ENCODE measurements around the gene DEPDC5.
"Not testable (repeated sequence)": the region's sequence is repeated elsewhere in the genome, so short reads cannot be mapped to it uniquely, and the experiment has no call there.

Gene DEPDC5

DNA sequence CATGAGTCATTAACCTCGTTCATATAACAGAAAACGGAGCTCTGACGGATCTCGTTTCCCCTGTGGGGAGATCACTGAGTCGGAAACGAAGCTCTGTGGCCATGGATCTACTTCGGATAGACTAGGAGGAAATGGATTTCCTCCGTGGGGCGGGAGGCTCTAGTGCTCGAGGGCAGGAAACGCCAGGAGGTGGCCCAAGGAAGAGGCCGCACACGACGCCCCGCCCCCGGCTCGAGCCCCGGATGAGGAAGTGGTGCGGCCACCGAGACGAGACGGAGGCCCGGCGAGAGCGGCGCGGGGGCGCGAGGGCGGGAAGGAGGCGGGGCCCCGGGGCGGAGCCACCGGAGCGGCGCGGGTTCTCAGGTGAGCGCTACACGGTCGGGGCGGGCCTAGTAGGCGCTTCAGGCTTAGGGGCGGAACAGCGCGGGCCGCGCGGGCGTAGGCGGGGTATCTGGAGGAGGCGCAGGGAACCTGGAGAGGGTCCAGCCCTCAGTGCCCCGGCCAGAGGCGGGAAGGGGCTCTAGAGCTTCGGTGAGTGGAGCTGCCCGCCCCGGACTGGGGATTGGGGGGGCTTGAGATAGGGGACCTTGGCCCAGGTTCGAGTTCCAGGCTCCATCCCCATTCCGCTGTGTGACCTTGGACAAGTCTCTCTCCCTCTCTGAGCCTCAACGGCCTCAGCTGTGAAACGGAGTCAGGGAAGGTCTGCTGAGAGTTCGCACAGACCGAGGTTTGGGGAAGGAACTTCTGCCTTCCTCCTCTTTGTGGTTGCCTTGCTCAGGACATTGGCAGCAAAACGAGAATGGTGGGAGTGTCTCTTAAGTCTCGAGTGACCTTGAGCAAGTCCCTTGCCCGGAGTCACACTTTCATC is at the start of gene DEPDC5:
DEPDC5 (plus strand) TSS at position 386 of the 868 bp plus-strand sequence. CDS start 903 bp downstream, outside the sequence.
- DNase-seq (peak; percentile 98), ATAC-seq (peak; percentile 85)
- H3K4me1 Mint-ChIP-seq, result peaks cover 36% of the 10 kb centered on the region
- peak within 1 kb of the TSS; percentile 97 for H3K4me3 Mint-ChIP-seq
- H3K27me3 Mint-ChIP-seq, result peaks cover 1% of the 10 kb centered on the region
- peaks cover 1% of the 10 kb centered on the region for H3K36me3 Mint-ChIP-seq (ENCODE audit: low read depth)
- H3K9me3 Mint-ChIP-seq, result no peaks in the 10 kb centered on the region
- peak within 1 kb of the TSS; percentile 97 for H3K27ac Mint-ChIP-seq

DNA sequence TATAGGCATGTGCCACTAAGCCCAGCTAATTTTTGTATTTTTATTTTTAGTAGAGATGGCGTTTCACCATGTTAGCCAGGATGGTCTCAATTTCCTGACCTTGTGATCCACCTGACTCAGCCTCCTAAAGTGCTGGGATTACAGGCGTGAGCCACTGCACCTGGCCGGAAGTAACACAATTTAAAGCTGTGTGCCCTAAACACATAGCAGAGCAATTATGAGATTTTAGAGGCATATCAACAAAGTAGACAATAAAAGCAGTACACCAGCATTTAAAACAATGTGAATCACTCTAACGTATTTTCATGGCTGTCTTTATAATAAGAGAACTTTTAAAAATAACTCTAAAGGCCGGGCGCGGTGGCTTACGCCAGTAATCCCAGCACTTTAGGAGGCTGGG is 46.3 kb upstream of the DEPDC5 start:
- Mint-ChIP-seq H3K27ac (no peak overlapping the region), H3K4me1 (no peaks in the 10 kb centered on the region), H3K9me3 (no peaks in the 10 kb centered on the region), H3K36me3 (ENCODE audit: low read depth) (peaks cover 35% of the 10 kb centered on the region), H3K4me3 (no peak overlapping the region), H3K27me3 (no peaks in the 10 kb centered on the region)
- DNase-seq (no peak), ATAC-seq (no peak)

DNA sequence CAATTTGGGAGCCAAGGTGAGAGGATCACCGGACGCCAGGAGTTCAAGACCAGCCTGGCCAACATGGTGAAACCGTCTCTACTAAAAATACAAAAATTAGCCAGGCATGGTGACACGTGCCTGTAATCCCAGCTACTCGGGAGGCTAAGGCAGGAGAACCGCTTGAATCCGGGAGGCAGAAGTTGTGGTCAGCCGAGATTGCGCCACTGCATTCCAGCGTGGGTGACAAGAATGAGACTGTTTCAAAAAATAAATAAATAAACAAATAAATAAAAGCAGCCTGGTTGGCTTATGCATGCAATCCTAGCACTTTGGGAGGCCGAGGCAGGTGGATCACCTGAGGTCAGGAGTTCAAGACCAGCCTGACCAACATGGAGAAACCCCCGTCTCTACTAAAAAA is 42.6 kb upstream of the DEPDC5 start:
- not testable (repeated sequence) for H3K27me3 Mint-ChIP-seq, H3K4me3 Mint-ChIP-seq, H3K4me1 Mint-ChIP-seq, H3K27ac Mint-ChIP-seq, ATAC-seq, H3K9me3 Mint-ChIP-seq, DNase-seq
- peaks cover 51% of the 10 kb centered on the region for H3K36me3 Mint-ChIP-seq (ENCODE audit: low read depth)

DNA sequence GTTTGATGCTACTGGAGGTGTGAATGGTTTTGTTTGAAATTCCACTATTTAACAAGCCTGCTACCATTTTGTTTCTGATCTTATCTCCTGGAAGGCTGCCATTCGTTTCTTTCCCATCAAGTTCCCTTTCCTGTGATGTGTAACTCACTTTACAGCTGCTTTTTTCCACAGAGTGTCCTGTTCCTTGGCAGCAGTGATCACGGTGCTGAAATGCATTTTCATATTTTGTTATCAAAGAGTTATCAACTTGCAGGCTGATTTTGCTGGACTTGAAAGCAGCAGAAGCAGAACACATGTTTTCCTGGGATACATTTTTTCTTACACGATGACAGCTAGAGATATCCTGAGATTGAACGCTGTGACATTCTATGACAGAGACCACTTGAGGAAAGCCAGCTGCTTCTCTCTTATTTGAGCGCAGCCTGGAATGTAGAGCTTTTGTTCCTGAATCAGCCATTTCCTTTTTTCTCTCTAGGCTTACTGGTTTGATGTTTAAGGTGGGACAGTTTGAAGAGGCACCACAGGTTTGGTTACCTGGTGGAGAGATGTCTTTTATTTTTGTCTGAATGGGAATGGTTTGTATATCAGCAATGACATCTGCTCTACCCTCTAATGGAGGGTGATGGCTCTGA is 38.6 kb upstream of the DEPDC5 start:
- no peak overlapping the region for H3K4me3 Mint-ChIP-seq
- no peaks in the 10 kb centered on the region for H3K27me3 Mint-ChIP-seq
- no peak for DNase-seq
- H3K4me1 Mint-ChIP-seq, result no peaks in the 10 kb centered on the region
- H3K27ac Mint-ChIP-seq, result no peak overlapping the region
- peaks cover 64% of the 10 kb centered on the region for H3K36me3 Mint-ChIP-seq (ENCODE audit: low read depth)
- no peak for ATAC-seq
- H3K9me3 Mint-ChIP-seq, result no peaks in the 10 kb centered on the region

DNA sequence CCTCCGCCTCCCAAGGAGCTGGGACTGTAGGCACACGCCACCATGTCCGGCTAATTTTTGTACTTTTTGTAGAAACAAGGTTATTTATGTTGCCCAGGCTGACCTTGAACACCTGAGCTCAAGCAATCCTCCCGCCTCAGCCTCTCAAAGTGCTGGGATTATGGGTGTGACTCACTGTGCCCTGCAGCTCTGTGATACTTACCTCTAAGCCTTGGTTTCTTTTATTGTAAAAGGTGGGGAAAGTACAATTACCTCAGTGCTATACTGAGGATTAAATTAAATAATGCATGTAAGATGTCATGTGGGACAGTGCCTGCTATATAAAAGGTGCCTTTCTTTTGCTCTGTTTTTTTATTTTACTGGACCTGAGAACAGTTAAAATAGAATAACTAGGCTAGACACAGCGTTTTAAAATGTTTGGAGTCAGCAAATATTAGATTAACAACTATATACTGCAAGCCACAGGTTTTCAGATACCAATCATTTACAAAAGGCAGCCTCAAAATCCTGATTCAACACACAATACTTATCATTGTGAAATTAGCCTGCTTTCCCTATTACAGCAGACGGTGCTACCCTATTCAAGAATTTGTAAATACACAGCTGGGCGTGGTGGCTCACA is 33.9 kb upstream of the DEPDC5 start:
- ATAC-seq, result no peak
- H3K4me1 Mint-ChIP-seq, result peaks cover 2% of the 10 kb centered on the region
- H3K9me3 Mint-ChIP-seq, result no peaks in the 10 kb centered on the region
- H3K4me3 Mint-ChIP-seq, result no peak overlapping the region
- no peaks in the 10 kb centered on the region for H3K27me3 Mint-ChIP-seq
- H3K36me3 Mint-ChIP-seq (ENCODE audit: low read depth), result peaks cover 37% of the 10 kb centered on the region
- H3K27ac Mint-ChIP-seq, result no peak overlapping the region
- no peak for DNase-seq

DNA sequence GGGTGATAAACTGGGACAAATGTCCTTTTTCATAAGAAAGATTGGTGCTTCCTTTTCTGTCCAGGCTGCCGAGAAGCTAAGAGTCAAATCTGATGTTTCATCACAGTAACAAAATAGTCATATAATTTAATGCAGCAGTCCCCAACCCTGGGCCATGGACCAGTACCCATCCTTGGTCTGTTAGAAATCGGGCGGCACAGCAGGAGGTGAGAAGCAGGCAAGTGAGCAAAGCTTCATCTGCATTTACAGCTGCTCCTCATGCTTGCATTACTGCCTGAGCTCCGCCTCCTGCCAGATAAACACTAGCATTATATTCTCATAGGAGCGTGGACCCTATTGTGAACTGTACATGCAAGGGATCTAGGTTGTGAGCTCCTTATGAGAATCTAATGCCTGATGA is 30.1 kb upstream of the DEPDC5 start:
- no peaks in the 10 kb centered on the region for H3K27me3 Mint-ChIP-seq
- no peak overlapping the region for H3K4me3 Mint-ChIP-seq
- ATAC-seq (no peak), DNase-seq (no peak)
- peaks cover 18% of the 10 kb centered on the region for H3K36me3 Mint-ChIP-seq (ENCODE audit: low read depth)
- H3K27ac Mint-ChIP-seq, result no peak overlapping the region
- no peaks in the 10 kb centered on the region for H3K9me3 Mint-ChIP-seq
- H3K4me1 Mint-ChIP-seq, result peaks cover 2% of the 10 kb centered on the region

DNA sequence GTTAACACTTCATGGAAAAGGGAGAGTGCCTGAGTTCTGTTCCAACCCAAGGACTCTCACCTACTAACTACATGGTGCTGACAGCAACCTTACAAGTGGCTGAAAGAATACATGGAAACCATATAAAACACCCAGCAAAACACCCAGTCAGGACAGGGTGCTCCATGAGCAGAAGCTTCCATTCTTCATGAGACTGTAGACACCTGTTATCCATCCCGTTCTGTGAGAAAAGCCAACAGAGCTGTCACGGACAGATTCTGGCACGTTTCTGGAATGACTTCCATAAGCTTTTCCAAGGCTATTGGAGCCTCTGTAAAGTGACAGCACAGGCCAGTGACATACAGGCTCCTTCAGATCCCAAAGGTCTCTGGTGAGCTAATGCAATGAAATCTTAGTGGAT is 27.1 kb upstream of the DEPDC5 start:
- H3K4me1 Mint-ChIP-seq, result no peaks in the 10 kb centered on the region
- no peak overlapping the region for H3K27ac Mint-ChIP-seq
- no peak for DNase-seq
- H3K36me3 Mint-ChIP-seq (ENCODE audit: low read depth), result peaks cover 12% of the 10 kb centered on the region
- no peaks in the 10 kb centered on the region for H3K9me3 Mint-ChIP-seq
- no peak for ATAC-seq
- no peak overlapping the region for H3K4me3 Mint-ChIP-seq
- no peaks in the 10 kb centered on the region for H3K27me3 Mint-ChIP-seq

DNA sequence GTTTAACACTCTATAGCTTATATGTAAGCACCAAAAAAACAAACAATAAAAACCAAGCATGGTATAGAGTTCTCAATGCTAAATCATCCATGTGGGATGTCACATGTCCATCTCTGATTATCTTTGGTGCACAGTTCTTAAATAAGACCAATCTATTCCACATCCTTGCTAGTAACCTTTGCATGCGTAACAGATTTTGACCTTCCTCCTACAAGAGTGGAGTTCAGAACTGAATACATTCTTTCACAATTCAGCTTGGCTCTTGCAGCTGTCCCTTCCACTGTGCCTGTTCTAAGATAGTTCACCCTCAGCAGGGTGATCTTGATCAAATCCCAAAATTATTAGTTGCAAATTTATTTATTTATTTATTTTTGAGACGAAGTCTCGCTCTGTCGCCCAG is 25.0 kb upstream of the DEPDC5 start:
- Mint-ChIP-seq H3K27me3 (no peaks in the 10 kb centered on the region), H3K4me1 (peaks cover 8% of the 10 kb centered on the region), H3K27ac (no peak overlapping the region), H3K4me3 (no peak overlapping the region), H3K9me3 (no peaks in the 10 kb centered on the region), H3K36me3 (ENCODE audit: low read depth) (peaks cover 20% of the 10 kb centered on the region)
- DNase-seq (no peak), ATAC-seq (no peak)

DNA sequence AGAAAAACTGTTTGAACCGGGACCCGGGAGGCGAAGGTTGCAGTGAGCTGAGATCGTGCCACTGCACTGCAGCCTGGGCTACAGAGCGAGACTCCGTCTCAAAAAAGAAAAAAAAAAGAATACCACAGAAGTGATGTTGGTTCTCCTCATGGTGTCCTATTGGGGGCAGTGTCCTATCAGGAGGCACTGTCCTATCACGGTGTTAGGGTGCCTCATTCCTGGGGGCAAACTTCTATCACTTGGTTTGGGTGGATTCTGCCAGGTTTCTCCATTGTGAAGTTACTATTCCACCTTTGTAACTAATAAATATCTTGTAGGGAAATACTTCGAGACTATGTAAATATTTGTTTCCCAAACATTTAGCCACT is 23.5 kb upstream of the DEPDC5 start:
- DNase-seq (no peak), ATAC-seq (no peak)
- Mint-ChIP-seq H3K36me3 (ENCODE audit: low read depth) (peaks cover 24% of the 10 kb centered on the region), H3K27ac (no peak overlapping the region), H3K4me1 (peaks cover 17% of the 10 kb centered on the region), H3K4me3 (no peak overlapping the region), H3K27me3 (no peaks in the 10 kb centered on the region), H3K9me3 (no peaks in the 10 kb centered on the region)

DNA sequence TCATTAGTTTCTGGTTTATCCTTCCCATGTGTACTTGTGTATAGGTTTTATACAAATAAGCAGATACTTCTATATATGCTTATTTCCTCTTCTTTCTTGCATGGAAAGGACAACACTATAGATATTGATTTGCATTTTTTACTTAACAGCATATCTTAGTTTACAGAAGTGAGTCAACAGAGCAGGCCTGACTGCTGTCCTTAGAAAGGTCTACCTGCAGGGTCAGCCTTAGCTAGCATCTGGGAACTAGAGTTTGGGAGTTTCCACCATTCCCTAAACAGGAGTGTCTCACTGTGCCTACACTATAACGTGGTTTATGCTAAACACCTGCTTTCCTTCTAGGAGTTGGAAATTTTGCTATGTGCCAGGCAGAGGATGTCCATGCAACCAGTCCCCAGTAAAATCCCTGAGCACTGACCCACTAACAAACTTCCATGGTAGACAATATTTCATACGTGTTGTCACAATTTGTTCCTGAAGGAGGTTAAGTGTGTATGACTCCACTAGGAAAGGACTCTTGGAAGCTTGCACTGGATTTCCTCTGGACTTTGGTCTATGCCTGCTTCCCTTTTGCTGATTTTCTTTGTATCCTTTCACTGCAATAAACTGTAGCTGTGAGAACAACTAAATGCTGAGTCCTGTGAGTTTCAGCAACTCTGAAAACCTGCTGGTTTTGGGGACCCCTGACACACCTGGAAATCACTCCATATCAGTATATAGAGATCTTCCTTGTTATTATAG is 21.6 kb upstream of the DEPDC5 start:
- ATAC-seq, result no peak
- Mint-ChIP-seq H3K27ac (no peak overlapping the region), H3K27me3 (no peaks in the 10 kb centered on the region)

DNA sequence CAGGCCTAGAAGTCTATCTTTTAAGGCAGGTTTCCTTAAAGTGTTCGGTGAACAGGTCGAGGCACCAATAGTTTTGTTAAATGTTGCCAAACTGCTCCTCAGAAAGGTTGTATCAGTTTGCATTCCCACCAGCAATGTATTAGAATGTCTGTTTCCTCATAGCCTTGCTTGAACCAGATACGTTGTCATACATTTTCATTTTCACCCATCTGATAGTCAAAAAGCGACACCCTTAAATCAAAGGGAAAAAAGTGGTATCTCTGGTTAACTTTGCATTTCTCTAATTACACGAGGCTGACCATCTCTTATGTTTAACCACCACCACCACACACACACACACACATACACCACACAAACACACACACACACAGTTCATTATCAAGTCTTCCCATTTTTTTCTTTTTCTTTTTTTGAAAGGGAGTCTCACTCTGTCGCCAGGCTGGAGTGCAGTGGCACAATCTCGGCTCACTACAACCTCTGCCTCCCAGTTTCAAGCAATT is 20.2 kb upstream of the DEPDC5 start:
- Mint-ChIP-seq H3K27ac (peak overlapping the region; percentile 50), H3K36me3 (ENCODE audit: low read depth) (peaks cover 35% of the 10 kb centered on the region), H3K27me3 (no peaks in the 10 kb centered on the region), H3K4me3 (no peak overlapping the region), H3K9me3 (no peaks in the 10 kb centered on the region), H3K4me1 (peaks cover 23% of the 10 kb centered on the region)
- no peak for DNase-seq
- ATAC-seq, result no peak

More for the DNA sequence above, 21.6 kb upstream of the DEPDC5 start:
- Mint-ChIP-seq H3K4me3 (no peak overlapping the region), H3K36me3 (ENCODE audit: low read depth) (peaks cover 27% of the 10 kb centered on the region), H3K4me1 (peaks cover 17% of the 10 kb centered on the region), H3K9me3 (no peaks in the 10 kb centered on the region)
- DNase-seq, result no peak

DNA sequence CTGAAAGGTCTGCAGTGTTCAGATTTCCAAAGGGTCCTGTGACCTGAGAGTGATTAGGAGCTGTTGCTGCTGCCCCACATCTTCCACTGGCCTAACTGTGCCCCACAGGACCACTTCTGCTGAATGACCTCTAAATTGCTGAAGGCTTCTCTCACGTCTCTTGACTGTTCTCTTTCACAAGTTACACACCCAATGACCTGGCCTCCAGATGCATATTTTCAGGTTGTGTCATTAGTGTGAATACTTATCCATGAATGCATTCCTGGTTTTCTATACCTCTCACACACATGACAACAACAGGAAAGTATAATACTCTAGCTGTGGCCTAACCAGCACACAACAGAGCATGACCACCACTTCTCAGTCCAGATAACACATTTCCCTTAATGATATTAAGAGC is 19.3 kb upstream of the DEPDC5 start:
- ATAC-seq, result no peak
- H3K27me3 Mint-ChIP-seq, result no peaks in the 10 kb centered on the region
- H3K4me1 Mint-ChIP-seq, result peaks cover 29% of the 10 kb centered on the region
- no peak overlapping the region for H3K4me3 Mint-ChIP-seq
- peaks cover 41% of the 10 kb centered on the region for H3K36me3 Mint-ChIP-seq (ENCODE audit: low read depth)
- no peak for DNase-seq
- no peak overlapping the region for H3K27ac Mint-ChIP-seq
- no peaks in the 10 kb centered on the region for H3K9me3 Mint-ChIP-seq

DNA sequence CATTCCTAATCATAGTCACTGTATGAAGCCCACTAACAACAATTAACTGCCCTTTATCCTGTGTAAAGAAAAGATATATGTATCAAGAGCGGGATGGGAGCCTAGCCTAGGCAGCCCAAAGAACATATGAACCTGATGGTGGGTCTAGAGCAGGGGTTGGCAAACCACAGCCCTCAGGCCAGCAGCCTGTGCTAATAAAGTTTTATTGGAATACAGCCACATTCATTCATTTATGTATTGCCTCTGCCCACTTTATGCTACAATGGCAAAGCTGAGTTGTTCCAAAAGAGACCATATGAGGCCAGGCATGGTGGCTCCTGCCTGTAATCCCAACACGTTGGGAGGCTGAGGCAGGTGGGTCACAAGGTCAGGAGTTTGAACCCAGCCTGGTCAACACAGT is 17.4 kb upstream of the DEPDC5 start:
- Mint-ChIP-seq H3K27ac (no peak overlapping the region), H3K9me3 (no peaks in the 10 kb centered on the region), H3K27me3 (no peaks in the 10 kb centered on the region), H3K4me3 (no peak overlapping the region), H3K4me1 (peaks cover 33% of the 10 kb centered on the region), H3K36me3 (ENCODE audit: low read depth) (peaks cover 47% of the 10 kb centered on the region)
- no peak for ATAC-seq
- DNase-seq, result no peak

DNA sequence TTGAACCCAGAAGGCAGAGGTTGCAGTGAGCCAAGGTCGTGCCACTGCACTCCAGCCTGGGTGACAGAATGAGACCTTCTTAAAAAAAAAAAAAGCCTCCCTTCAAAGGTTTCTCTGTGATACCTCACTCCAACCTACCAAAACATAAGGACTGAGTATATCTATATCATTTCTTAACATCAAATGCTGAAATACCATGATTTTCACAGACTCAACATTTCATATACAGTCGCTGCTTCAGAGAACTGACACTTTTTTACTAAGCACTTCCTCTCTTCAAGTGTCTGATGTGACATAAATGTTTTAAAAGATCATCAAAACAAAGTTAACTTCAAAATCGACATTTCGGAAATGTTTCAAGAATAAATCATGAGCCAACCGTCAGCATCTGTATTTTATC is 15.9 kb upstream of the DEPDC5 start:
- Mint-ChIP-seq H3K4me3 (no peak overlapping the region), H3K4me1 (peaks cover 37% of the 10 kb centered on the region)

More for the DNA sequence above, 15.9 kb upstream of the DEPDC5 start:
- ATAC-seq (no peak), DNase-seq (no peak)
- peaks cover 49% of the 10 kb centered on the region for H3K36me3 Mint-ChIP-seq (ENCODE audit: low read depth)
- peak overlapping the region; percentile 30 for H3K27ac Mint-ChIP-seq
- no peaks in the 10 kb centered on the region for H3K9me3 Mint-ChIP-seq
- H3K27me3 Mint-ChIP-seq, result no peaks in the 10 kb centered on the region
